ENCODE data around the gene USP3. TPM values are rescaled to one million over a fixed set of nuclear protein-coding genes. Genes with fewer than 3 reads are reported as not detected.

The USP3 gene
- total RNA-seq, 1 experiment from 2014 or later, result 36.6 TPM

- ChIA-PET POLR2A (no interaction called here), CTCF (interaction anchor here (0.8 to 1.0 kb wide), 2 partner anchors 8 to 136 kb away, joined by 3 to 4 read pairs; no protein-coding TSS in a partner anchor)
- no peak for DNase-seq (ENCODE audit: low spot score)
These were observed 99.1 kb downstream of the USP3 start for GRCh38 chr15:63603516-63603915.

DNA sequence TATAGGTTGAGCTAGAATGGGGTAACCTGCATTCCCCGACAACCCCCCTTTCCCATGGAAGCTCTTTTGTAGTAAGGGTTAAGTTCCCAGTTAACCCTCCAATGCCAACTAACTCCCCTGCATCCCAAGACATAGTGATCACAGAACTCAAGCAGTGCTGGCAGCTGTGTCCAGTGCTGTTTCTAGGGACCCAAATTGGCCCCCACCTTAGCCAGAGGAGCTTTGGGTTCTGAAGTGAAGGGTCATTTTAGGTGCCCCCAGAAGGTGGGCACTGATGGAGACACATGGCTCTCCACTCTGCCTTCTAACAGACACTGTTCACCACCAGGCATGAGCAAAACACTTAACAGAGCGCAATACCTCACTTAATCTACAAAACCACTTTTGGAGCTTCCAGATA, 99.9 kb downstream of the USP3 start:
- CTCF ChIA-PET, result interaction anchor here (0.6 to 1.2 kb wide), 4 partner anchors 9 to 758 kb away, joined by 3 to 4 read pairs (median 3); no protein-coding TSS in a partner anchor
- POLR2A ChIA-PET, result no interaction called here
- Mint-ChIP-seq H3K4me3 (no peak overlapping the region), H3K36me3 (peaks cover 9% of the 10 kb centered on the region; the same call in 1 of the 2 replicates), H3K27me3 (ENCODE audit: low read depth) (peaks cover 28% of the 10 kb centered on the region), H3K9me3 (no peaks in the 10 kb centered on the region), H3K27ac (no peak overlapping the region), H3K4me1 (peaks cover 15% of the 10 kb centered on the region)
- DNase-seq (ENCODE audit: low spot score), result no peak
- no peak for TF ChIP-seq ZNF396 (CRISPR knock-in tag; IDR thresholded peaks at IDR 0.05; ENCODE audit: borderline replicate concordance)
- no peak for TF ChIP-seq CREB1 (CRISPR knock-in tag; IDR thresholded peaks at IDR 0.05)
- TF ChIP-seq FOXK1 (CRISPR knock-in tag; IDR thresholded peaks at IDR 0.05), result no peak
- TF ChIP-seq MXD4 (CRISPR knock-in tag; IDR thresholded peaks at IDR 0.05; ENCODE audit: borderline replicate concordance), result no peak
- TF ChIP-seq ZNF423 (CRISPR knock-in tag; IDR thresholded peaks at IDR 0.05), result no peak
- TF ChIP-seq NR2C2 (CRISPR knock-in tag; IDR thresholded peaks at IDR 0.05), result no peak
- TF ChIP-seq ZNF317 (CRISPR knock-in tag; IDR thresholded peaks at IDR 0.05; ENCODE audit: borderline replicate concordance, low read depth), result no peak
- no peak for TF ChIP-seq JUN (CRISPR knock-in tag; IDR thresholded peaks at IDR 0.05)
- no peak for TF ChIP-seq AR (CRISPR knock-in tag; IDR thresholded peaks at IDR 0.05)
- no peak for ATAC-seq

More at GRCh38 chr15:63603516-63603915, 99.1 kb downstream of the USP3 start:
- Mint-ChIP-seq H3K4me1 (peaks cover 18% of the 10 kb centered on the region), H3K27ac (no peak overlapping the region), H3K4me3 (no peak overlapping the region), H3K36me3 (peaks cover 3% of the 10 kb centered on the region; the same call in 1 of the 2 replicates), H3K27me3 (ENCODE audit: low read depth) (peaks cover 28% of the 10 kb centered on the region), H3K9me3 (no peaks in the 10 kb centered on the region)
- ATAC-seq, result no peak
- no peak for TF ChIP-seq TCF7 (CRISPR knock-in tag; IDR thresholded peaks at IDR 0.05; ENCODE audit: low read depth)

- POLR2A ChIA-PET, result no interaction called here
- ATAC-seq (no peak), DNase-seq (ENCODE audit: low spot score) (no peak)
- CTCF ChIA-PET, result interaction anchor here (0.6 to 1.2 kb wide), 3 partner anchors 117 to 757 kb away, joined by 3 read pairs; no protein-coding TSS in a partner anchor
- Mint-ChIP-seq H3K27me3 (ENCODE audit: low read depth) (peaks cover 28% of the 10 kb centered on the region), H3K36me3 (peaks cover 9% of the 10 kb centered on the region; the same call in 1 of the 2 replicates), H3K4me1 (peaks cover 11% of the 10 kb centered on the region), H3K9me3 (no peaks in the 10 kb centered on the region), H3K4me3 (no peak overlapping the region), H3K27ac (no peak overlapping the region)
- TF ChIP-seq ATF3 (CRISPR knock-in tag; conservative IDR thresholded peaks at IDR 0.05), result no peak
- no peak for TF ChIP-seq TEAD4 (CRISPR knock-in tag; IDR thresholded peaks at IDR 0.05)
- TF ChIP-seq, protein P1, sequence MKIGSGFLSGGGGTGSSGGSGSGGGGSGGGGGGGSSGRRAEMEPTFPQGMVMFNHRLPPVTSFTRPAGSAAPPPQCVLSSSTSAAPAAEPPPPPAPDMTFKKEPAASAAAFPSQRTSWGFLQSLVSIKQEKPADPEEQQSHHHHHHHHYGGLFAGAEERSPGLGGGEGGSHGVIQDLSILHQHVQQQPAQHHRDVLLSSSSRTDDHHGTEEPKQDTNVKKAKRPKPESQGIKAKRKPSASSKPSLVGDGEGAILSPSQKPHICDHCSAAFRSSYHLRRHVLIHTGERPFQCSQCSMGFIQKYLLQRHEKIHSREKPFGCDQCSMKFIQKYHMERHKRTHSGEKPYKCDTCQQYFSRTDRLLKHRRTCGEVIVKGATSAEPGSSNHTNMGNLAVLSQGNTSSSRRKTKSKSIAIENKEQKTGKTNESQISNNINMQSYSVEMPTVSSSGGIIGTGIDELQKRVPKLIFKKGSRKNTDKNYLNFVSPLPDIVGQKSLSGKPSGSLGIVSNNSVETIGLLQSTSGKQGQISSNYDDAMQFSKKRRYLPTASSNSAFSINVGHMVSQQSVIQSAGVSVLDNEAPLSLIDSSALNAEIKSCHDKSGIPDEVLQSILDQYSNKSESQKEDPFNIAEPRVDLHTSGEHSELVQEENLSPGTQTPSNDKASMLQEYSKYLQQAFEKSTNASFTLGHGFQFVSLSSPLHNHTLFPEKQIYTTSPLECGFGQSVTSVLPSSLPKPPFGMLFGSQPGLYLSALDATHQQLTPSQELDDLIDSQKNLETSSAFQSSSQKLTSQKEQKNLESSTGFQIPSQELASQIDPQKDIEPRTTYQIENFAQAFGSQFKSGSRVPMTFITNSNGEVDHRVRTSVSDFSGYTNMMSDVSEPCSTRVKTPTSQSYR (CRISPR knock-in tag; IDR thresholded peaks at IDR 0.05), result no peak
- no peak for TF ChIP-seq ZNF671 (CRISPR knock-in tag; IDR thresholded peaks at IDR 0.05)
- TF ChIP-seq ZNF423 (CRISPR knock-in tag; IDR thresholded peaks at IDR 0.05), result no peak
- TF ChIP-seq GRHL2 (CRISPR knock-in tag; IDR thresholded peaks at IDR 0.05; ENCODE audit: insufficient replicate concordance, severe bottlenecking), result no peak
- TF ChIP-seq KAT7 (CRISPR knock-in tag; IDR thresholded peaks at IDR 0.05; ENCODE audit: borderline replicate concordance), result no peak
- no peak for TF ChIP-seq TCF7 (CRISPR knock-in tag; IDR thresholded peaks at IDR 0.05; ENCODE audit: low read depth)
- no peak for TF ChIP-seq AFF4 (CRISPR knock-in tag; IDR thresholded peaks at IDR 0.05; ENCODE audit: borderline replicate concordance)
- TF ChIP-seq, protein P2, sequence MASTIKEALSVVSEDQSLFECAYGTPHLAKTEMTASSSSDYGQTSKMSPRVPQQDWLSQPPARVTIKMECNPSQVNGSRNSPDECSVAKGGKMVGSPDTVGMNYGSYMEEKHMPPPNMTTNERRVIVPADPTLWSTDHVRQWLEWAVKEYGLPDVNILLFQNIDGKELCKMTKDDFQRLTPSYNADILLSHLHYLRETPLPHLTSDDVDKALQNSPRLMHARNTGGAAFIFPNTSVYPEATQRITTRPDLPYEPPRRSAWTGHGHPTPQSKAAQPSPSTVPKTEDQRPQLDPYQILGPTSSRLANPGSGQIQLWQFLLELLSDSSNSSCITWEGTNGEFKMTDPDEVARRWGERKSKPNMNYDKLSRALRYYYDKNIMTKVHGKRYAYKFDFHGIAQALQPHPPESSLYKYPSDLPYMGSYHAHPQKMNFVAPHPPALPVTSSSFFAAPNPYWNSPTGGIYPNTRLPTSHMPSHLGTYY (CRISPR knock-in tag; IDR thresholded peaks at IDR 0.05), result no peak
- TF ChIP-seq ZNF263 (CRISPR knock-in tag; IDR thresholded peaks at IDR 0.05; ENCODE audit: low read depth), result no peak
- no peak for TF ChIP-seq GTF2I (CRISPR knock-in tag; conservative IDR thresholded peaks at IDR 0.05)
- TF ChIP-seq MYBL2 (CRISPR knock-in tag; IDR thresholded peaks at IDR 0.05), result no peak
- TF ChIP-seq NR3C1 (CRISPR knock-in tag; conservative IDR thresholded peaks at IDR 0.05; ENCODE audit: low read depth), result no peak
These were observed 100.6 kb downstream of the USP3 start for GRCh38 chr15:63605036-63605435.
